Posterior vena cava (tissue), 2 donors: ENCODE data around the gene RGP1. TPM values are rescaled to one million over a fixed set of nuclear protein-coding genes. Genes with fewer than 3 reads are reported as not detected.

Experiments
- DNase-seq: peaks from one replicate; pipeline ENCODE4 v3.0.0-alpha.2; 2020; ENCODE audit warnings: low spot score
- intact Hi-C, 2 donors: fragments of 100-400 bp; cut with DNase I; formaldehyde crosslinking; loops; one replicate each; pipeline versions ENCODE4 v1.14.1 to v1.14.2; 2022 to 2023
- total RNA-seq, 2 donors: library from RNA; stranded (reverse); fragmentation: NEBNext Ultra II Directional; extraction: Animal tissue kit (Norgen Biotek cat#: 25700); gene quantifications; one replicate each; pipeline ENCODE4 v1.2.1, GENCODE V29; 2021
- donor health status: DM: yes; HTN: yes; CAD: no.
- donor health status: DM: yes; HTN: yes; CAD: no.

Gene RGP1
- total RNA-seq, 2 donors from 2014 or later, result 27.8 to 29.5 TPM

DNA sequence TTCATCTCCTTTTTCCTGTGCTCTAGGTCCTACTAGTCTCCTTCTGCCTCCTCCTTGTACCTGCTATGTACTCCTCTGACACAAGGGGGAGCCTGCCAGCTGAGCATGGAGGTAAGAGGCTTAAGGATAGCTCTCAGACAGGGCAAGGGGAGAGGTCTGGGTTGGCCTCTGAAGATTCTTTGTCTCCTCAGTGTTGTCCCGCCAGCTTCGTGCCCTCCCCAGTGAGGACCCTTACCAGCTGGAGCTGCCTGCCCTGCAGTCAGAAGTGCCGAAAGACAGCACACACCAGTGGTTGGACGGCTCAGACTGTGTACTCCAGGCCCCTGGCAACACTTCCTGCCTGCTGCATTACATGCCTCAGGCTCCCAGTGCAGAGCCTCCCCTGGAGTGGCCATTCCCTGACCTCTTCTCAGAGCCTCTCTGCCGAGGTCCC is 12.9 kb upstream of the RGP1 start:
- intact Hi-C loops, result no loop called here
- DNase-seq, result no peak

DNA sequence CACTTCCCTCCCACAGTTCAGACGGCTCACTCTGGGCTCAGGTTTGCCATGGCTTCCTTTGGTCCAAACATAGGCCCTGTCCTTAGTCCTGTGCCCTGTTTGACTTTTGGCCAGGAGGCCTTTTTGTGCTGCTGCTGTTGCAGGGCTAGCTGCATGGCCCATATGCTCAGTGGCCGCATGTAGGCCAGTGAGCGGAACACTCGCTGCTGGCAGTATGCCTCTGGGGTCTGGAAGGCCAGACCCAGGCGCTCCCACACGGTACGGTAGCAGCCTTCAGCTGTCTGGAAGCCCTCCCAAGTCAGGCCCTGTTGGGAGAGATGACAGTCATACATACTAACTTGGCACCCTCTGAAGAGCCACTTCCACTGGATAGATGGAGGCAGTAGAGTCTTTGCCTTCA is 11.9 kb upstream of the RGP1 start:
- no peak for DNase-seq
- intact Hi-C loops, result no loop called here

DNA sequence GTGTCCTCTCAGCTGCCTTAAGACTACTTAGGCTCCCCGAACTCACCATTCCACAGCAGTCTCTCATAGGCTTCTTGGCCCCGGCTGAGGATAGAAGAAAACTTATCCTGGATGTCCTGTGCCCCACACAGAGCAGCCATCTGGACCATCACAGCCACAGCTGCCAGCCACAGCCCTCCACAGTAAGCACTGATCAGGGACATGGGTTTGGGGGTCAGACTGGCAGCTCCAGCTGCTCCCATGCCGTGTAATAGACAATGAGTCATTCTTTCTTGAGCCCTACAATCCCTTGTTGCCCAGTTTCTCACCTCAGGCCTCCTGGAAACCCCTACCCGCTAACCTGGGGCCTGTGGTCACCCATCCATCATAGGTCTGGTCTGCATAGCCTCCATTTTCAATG is 10.9 kb upstream of the RGP1 start:
- intact Hi-C loops, result no loop called here
- DNase-seq, result no peak

DNA sequence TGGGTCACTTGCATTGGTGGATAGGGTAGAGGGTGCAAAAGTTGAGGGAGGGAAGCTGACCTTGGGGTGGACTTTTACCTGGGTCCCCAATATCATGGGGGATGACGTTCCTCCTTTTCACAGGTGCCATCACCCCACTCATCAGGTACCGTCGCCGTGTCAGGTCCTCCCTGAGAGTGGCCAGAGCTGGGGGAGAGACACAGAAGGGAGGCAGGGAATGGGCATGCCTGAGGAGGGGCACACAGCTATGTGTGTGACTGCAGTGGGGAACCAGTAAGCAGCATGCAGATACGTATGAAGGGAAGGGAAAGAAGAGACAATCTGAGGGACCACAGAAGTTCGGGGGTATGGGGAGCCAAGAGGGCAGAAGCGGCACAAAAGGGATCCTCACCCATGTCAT is 10.2 kb upstream of the RGP1 start:
- no peak for DNase-seq
- intact Hi-C loops, result no loop called here

DNA sequence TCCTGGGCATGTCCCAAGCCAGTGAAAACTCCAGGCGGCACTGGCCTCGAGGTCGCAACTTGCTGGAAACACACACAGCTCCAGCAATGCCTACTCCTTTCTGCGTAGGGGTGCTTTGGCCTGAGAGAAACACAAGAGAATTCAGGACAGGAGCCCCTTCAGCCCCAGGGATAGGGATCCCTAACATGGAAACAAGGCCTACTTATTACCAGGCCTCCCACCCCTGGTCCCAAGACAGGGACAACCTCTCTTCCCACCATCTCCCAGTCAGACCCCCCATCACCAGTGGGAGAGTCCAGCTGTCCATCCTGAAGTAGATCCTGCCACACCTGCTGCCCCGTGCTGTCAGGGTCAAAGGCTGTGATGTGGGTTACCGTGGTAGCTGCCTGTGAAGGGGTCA is 8.8 kb upstream of the RGP1 start:
- no peak for DNase-seq

DNA sequence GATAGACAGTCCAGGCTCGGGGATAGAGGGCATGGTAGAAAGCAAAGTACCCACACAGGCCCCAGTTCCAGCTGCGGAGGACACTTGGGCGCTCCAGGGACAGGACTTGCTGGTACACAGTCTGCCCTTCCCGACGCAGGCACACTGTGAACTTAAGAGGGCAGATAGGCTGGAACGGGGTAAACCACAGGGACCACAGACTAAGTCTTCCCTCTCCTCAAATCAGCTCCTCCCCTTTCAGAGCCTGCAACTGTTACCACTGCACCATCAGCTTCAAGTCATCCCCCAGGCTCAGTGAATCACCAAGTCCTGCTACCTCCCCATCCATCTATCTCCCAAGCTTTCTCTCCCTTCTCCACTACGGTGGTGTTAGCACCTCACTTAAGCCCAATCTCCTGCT is 7.3 kb upstream of the RGP1 start:
- no peak for DNase-seq
- intact Hi-C loops, result no loop called here

More for the DNA sequence above, 8.8 kb upstream of the RGP1 start:
- intact Hi-C loops, result no loop called here

DNA sequence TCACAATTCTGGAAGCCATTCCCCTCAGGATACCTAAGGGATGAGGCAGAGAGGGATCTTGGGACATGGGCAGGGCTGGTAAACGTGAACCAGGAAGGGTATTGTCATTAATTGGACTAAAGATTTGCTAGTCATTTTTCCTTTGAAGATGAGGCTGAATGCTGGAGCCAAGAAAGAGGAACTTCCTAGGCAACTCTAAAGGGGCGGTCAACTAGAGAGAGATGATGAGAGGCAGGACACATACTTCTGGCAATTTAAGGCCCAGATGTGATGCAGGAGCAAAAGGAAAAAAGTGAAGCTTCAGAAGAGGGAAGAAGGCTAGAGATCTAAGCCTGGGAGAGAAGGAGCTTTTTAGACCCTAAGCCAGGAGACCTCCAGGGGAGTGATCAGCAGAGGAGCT is 5.6 kb upstream of the RGP1 start:
- intact Hi-C loops, result no loop called here
- DNase-seq, result no peak

DNA sequence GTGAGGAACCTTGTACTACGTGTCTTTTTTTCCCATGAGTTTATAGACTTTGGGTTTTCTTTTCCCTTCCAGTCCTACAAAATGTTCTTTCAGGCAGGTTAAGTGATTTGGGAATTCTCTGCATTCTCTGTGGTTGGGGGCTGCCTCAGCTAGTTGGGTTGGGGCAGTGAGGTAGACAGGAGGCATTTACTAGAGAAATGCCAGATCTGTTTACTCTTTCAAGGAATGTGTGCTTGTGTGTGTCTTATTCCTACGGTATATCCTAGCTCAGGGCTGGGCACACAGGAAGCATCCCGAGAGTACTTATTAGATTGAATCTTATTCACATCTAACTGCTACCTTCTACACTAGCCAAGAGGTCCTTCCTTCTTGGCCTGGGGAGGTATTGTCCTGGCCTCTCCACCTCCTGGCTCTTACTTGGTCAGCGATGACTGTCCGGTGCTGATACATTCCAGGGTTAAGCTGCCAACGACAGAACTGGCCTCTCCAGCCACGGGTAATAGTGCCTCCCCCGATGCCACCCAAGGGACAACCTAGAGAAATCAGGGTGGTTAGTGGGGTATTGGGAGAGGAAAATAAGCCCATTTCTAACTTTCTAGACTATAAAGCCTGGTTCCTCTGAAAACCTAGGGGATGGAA is 5.1 kb upstream of the RGP1 start:
- intact Hi-C loops, result no loop called here
- no peak for DNase-seq

DNA sequence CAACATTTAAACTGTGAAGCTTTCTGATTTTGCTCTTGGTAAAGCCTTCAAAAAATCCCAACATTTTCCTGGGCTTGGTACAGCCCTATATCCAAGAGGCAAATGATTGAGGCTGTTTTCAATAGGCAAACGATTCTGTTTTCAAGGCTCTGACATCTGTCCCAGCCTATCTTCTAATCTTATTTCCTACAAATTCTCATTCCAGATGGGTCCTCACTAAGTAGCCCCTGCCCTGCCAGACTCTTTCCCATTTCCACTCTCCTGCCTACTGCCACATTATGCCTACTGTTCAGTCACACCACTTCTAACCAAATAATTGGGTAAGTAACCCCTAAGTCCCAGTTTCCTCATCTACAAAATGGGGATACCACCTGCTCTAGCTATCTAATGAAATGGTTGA is 3.5 kb upstream of the RGP1 start:
- intact Hi-C loops, result loop anchor here in 1 of 2 donors (5.0 kb wide), 1 partner anchor 48 kb away; no protein-coding TSS in a partner anchor
- no peak for DNase-seq

DNA sequence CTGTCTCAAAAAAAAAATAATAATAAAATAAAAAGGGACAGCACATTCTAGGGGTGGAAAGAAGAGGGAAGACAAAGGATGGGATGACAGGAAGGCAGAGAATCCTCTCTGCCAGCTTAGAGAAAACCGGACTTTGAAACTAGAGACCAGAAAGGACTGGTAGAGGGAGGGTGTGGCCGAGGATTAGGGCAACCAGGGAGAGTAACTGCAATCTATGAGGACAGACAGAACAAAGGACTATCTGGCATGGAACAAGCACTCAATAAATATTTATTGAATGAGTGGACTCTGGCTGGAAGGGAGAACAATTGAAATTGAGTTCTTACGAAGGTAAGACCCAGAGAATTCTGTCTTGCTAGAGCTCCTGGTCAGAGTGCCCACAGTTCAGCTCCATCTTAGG is 2.5 kb upstream of the RGP1 start:
- no peak for DNase-seq
- intact Hi-C loops, result loop anchor here in 1 of 2 donors (5.0 kb wide), 1 partner anchor 49 kb away; no protein-coding TSS in a partner anchor

DNA sequence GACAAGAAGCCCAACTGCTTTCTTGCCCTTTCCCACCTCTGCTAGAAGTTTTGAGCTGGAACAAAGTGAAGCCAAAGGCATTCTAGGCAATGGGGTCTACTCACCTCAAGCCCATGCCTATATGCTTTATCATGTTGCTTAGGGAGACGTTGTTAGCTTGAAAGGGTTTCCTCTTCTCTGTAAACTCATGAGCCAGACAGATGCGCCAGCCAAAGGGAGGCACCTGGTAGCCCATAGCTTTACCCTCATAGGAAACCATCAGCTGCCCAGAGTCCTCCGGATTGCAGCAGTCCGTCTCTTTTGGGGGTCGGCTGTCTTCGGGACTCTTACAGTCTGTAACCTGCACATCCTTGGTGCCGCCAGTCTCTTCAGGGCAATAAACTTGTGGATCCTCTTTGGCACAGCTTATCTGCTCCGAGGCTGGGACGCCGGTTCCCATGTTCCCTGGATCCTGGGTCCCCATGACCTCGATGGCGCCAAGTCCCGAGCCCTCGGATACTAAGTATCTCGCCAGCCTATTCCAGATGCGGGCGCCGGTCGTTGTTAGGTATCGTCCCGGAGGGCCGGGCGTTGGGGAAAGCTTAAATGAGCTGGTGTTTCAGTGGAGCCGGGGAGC is 737 bp upstream of the RGP1 start:
- intact Hi-C loops, result loop anchor here in 1 of 2 donors (5.0 kb wide), 1 partner anchor 51 kb away; no protein-coding TSS in a partner anchor
- DNase-seq, result no peak

DNA sequence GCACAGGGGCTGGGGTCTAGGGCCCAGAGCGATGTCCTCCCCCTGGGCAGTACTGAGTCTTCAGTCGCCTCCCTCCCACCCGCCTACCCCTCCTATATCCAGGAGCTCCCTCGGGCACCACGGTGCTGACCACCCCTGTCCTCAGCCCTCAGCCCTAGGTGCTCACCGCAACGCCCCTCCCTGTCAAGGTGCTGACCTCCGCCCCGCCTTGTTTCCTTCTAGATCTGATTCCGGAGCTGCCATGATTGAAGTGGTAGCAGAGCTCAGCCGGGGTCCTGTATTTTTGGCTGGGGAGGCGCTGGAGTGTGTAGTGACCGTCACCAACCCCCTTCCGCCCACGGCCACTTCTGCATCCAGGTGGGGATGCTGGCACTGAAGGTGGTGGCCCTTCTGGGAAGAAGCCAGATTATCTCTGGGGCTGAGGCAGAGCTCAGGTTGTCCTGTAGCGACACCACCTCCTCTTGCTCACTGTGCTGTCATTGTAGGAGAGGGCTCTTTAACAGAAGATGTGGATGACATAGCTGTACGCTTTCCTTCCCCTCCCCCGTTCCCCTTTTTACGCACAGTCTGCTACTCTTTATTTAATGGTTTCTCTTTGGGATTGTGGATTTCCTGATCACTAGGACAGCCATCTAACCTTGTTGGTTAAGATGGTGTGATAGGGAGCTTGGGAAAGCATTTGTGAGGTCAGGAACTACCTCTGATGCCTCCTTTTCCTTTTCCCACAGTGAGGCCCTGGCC is 598 bp downstream of the RGP1 start:
- intact Hi-C loops, result loop anchor here in 1 of 2 donors (5.0 kb wide), 1 partner anchor 52 kb away; no protein-coding TSS in a partner anchor
- DNase-seq, result peak; percentile 80

DNA sequence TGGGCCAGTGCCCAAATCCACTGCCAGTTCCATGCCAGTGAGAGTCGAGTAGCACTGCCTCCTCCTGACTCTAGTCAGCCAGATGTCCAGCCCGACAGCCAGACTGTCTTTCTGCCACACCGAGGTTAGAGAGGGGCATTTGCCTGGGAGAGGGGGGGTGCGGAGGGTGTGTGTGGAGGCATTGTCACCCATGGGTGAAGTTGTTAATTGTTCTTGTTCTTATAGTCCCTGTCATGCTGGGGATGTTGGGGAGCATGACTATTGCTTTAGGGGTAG is 1.1 kb downstream of the RGP1 start:
- intact Hi-C loops, result no loop called here

DNA sequence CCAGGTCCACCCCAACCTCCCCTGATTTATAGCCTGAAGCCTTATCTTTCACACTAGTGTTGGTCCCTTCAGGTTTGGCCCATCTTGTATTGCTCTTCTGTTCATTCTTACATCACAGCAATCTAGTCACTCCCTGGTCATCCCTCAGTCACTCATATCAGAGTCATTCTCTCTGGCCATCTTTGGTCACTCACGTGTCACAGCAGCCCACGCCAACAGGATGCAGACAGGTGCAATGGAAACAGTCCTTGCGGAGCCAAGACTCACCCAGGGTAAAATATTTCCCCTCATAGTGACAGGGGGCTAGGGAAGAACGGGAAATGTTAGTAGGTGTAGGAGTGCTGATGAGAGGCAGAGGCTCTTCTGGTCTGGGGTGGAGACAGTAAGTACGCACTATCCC is 4.4 kb downstream of the RGP1 start:
- intact Hi-C loops, result no loop called here
- DNase-seq, result no peak

More for the DNA sequence above, 1.1 kb downstream of the RGP1 start:
- no peak for DNase-seq

DNA sequence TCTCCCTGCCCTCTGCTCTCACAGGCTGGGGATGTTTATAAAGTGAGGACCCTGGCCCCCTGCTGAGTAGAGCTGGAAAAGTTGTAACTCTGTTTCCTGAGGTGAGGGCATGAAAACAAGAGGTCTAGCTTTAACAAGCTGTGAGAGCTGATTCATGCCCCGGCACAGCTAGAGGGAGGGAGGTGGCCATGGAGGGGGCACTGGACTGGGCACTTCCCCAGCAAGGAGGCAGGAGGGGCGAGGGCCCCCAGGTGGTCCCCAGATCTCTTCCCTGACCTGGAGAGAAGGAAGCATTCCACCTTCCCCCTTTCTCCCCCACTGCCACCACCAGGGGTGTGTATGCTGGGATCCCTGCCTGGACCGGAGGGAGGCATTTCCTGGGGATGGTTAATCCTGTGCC is 5.2 kb downstream of the RGP1 start, which contains the start of gene MSMP:
Gene MSMP, minus strand, starts transcription at position 13 of the 400 bp plus-strand sequence. CDS start 147 bp downstream, outside the sequence.
- intact Hi-C loops, result no loop called here

DNA sequence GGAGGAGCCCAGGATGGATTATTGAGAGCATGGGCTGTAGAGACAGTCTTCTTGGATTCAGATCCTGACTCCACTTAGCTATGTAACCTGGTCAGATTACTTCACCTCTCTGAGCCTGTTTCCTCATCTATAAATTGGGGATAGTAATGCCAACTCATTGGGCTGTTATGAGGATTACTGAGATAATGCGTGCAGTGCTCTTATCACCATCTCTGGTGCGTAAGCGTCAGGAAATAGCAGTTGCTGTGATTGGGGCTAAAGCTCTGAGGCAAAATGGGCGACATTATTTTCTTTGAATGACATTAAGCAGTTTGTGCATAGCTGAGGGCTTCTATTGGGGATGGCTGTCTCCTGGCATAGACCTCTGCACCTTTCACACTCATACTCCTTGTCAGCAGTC is 6.0 kb downstream of the RGP1 start:
- no peak for DNase-seq
- intact Hi-C loops, result no loop called here

More for the DNA sequence above, 5.2 kb downstream of the RGP1 start, which contains the start of gene MSMP:
- peak; percentile 58 for DNase-seq

DNA sequence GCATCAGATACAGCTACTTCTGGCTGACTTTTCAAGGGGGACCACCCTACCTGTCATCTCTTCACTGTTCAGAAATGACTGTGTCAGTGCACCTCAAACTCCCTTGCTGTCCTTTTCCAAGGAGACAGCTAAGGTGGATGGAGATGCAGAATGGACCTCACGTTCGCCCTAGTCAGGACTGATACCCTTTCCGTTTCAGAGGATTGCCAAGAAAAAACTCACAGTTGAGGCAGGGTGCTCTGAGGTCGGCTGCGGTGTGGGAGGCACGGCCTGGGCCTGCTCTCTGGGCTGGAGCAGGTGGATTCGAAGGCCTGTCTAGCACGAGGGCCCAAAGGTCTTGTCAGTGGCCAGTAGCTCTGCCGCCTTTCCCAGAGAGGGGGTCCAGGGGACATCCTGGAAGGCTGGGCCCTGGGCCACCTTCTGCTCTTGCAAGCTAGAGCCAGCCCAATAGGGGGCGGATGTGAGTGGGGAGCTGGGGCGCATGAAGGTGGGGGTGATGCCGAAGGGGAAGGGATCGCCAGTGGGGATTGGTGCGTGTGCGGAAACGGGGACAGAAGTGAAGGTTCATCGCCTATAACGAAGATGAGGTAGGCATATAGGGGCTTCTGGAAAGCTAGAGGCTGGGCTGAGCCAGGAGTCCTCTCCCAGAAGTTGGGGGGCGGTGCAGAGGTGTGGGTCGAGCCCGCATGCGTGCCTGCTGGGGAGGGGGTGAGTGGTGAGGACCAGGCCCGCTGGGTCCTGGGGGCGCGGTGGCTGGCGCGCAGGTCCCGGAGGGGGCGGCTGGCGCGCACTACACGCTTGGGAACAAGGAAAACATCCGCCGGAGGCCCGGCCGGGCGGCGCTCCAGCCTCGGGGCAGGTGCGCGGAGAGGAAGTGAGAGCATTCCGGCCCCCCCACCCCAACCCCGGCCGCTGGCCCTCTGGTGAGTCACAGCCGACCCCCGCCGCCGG is 7.5 kb downstream of the RGP1 start:
- intact Hi-C loops, result no loop called here
- DNase-seq, result peak; percentile 91

DNA sequence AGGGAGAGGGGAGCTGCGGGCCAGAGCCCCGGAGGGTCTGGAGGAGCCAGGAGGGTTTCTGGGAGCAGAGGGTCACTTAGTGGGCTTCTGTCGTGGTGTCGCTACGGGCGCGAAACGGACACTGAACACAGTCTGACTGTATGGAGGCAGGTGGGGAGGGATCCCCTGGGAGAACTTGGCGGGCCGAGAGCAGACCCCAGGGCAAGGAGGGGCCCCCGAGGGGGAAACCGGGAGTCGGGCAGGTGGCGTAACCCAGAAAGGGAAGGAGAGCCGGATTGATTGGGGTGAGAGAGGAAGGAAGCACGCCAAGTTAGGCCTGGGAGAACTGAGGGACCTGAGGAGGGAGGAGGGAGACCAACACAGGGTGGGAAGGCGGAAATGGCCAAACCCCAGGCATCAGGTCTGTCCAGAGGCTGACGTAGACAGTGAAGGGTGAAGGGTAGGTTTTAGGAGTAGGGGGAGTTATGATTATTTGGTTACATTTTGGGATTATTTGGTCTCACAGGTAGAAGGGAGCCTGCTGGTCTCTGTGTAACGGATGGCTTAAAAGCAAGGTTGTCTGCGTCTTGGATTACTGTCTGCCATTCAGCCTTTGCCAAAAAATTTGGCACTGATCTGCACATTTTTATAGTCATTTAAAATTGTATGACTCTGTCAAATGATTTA is 8.3 kb downstream of the RGP1 start:
- DNase-seq, result no peak

DNA sequence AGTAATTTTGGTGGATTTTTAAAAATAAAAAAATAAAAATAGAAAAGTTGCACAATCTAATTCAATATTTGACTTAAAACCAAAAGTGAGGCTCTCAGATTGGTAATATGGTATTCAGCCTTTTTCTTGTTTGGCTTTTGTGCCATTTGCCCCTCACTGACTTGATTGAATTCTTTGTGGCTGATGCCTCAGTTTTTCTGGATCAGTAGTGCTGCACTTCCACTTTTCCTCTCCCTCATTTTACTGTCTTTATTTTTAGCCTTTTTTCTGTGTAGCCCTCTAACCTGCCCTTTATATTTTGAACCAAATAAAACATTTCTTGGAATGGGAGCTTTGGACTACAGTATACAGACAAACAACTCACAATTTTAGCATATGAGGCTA is 8.8 kb downstream of the RGP1 start:
- DNase-seq, result no peak

More for the DNA sequence above, 8.3 kb downstream of the RGP1 start:
- intact Hi-C loops, result no loop called here

More for the DNA sequence above, 8.8 kb downstream of the RGP1 start:
- intact Hi-C loops, result no loop called here
